Subcutaneous adipose tissue (tissue), 4 donors: ENCODE data around the gene OR51B2. TPM values are rescaled to one million over a fixed set of nuclear protein-coding genes. Genes with fewer than 3 reads are reported as not detected.

ENCODE experiments used
- total RNA-seq, 4 donors: library from RNA; depleted of rRNA; stranded (reverse); fragments of >200 nt; gene quantifications; one replicate each; pipeline ENCODE4 v1.1.0, GENCODE V29; 2016
- TF ChIP-seq, protein P1 (sequence below): fragments of 450-650 bp; IDR thresholded peaks from one replicate; pipeline ENCODE4 v1.5.1; 2016; ENCODE audit warnings: low read depth, mild to moderate bottlenecking, control low read depth, antibody characterized with exemption, moderate library complexity

Gene OR51B2, protein sequence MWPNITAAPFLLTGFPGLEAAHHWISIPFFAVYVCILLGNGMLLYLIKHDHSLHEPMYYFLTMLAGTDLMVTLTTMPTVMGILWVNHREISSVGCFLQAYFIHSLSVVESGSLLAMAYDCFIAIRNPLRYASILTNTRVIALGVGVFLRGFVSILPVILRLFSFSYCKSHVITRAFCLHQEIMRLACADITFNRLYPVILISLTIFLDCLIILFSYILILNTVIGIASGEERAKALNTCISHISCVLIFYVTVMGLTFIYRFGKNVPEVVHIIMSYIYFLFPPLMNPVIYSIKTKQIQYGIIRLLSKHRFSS
- total RNA-seq: not detected

DNA sequence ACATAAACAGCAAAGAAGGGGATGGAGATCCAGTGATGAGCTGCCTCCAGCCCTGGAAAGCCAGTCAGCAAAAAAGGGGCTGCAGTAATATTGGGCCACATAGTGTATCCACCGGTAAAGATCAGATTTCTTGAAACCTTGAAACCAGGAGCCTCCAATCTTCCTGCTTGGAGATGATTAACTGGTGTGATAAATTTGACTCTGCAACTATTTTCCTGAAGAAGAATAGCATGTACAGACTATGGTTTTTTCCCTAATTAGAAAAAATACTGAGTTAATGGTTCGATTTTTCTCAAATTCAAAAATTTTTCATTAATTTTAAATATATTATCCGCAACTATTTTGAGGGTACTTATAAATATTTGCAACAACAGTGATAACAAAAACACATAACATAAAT is at the start of gene OR51B2:
Gene OR51B2, minus strand, starts transcription at position 101 of the 400 bp plus-strand sequence. Its CDS starts 0 bp downstream, at position 101.
- TF ChIP-seq, protein P1, sequence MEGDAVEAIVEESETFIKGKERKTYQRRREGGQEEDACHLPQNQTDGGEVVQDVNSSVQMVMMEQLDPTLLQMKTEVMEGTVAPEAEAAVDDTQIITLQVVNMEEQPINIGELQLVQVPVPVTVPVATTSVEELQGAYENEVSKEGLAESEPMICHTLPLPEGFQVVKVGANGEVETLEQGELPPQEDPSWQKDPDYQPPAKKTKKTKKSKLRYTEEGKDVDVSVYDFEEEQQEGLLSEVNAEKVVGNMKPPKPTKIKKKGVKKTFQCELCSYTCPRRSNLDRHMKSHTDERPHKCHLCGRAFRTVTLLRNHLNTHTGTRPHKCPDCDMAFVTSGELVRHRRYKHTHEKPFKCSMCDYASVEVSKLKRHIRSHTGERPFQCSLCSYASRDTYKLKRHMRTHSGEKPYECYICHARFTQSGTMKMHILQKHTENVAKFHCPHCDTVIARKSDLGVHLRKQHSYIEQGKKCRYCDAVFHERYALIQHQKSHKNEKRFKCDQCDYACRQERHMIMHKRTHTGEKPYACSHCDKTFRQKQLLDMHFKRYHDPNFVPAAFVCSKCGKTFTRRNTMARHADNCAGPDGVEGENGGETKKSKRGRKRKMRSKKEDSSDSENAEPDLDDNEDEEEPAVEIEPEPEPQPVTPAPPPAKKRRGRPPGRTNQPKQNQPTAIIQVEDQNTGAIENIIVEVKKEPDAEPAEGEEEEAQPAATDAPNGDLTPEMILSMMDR: no peak

DNA sequence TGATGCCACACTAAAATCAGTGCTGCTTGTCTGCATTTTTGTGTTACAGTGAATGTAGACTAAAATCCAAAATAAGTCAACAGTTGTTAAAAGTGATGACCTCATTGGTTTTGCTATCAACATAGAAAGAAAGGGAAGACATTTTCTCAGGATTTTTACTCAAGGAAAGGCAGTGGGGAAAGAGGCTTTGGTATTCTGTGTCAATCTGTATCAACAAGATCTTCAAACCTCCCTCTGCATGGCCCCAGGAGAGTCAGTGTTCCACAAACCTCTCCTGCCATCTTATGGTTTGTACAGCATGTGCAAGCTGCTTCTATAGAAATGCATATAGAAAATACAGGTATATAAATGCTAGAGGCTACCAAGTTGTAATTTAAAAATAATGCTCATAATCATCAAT is 45.7 kb upstream of the OR51B2 start:
- TF ChIP-seq, protein P1: no peak

DNA sequence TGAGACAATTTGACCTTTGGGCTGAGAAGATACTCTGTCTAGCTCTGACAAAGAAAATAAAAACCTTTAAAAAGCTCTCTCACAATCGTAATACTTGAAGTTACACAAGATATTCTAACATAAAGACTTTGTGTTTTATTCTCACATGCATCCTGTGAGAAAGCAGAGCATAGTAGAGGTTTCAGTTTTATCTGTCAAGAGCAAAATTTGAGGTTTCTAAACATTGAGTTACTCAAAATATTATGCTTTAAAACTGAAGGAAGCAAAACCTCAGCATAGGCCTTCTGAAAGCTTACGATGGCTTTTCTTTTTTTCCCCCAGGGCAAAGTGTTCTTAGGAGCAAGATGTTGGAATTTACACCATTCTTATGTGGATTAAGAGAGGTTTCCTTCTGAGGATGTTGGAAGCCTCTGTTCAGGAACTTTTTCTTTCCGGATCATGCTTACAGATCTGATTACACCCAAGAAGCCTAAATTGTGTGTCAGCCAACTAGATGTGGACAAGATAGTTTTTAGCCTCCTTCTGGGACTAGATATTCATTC is 44.5 kb upstream of the OR51B2 start:
- TF ChIP-seq, protein P1: no peak

DNA sequence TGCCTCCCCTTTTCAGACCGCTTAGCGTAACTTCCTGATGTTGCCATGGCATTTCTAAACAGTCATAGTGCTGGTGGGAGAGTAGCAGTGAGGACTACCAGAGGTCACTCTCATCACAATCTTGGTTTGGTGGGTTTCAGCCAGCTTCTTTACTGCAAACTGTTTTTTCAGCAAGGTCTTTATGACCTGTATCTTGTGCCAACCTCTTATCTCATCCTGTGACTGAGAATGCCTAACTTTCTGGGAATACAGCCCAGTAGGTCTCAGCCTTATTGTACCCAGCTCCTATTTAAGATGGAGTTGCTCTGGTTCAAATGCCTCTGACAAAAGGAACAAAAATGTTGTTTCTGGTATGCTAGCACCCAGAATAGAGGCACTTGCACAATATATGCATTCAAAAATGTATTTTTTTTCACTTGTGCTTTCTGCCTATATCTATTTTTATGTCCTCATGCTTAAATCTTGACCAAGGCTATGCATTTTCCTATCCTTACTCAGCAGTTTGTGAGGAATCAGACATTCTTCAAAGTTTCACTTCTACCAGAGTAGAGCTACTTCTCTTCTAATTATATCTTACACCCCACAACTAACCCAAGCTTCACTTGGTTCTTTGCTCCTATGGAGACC is 43.5 kb upstream of the OR51B2 start:
- TF ChIP-seq, protein P1: no peak

DNA sequence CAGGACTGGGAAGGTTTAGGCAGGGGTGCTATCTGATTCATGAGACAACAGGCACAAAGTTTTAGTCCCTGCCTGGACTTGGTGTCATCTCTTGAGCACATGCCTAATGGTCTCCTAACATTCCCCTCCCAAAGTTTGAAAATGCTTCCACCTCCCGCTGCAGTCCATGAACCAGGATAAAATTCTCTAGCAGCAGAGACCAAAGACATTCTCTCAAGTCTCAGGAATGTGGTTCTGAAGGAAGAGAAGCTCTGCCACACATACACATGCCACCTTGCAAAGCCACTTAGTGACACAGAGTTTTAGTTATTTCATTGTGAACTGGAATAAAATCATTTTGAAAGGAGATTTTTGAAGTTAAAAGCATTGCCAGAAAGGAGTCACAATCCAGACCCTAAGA is 42.8 kb upstream of the OR51B2 start:
- TF ChIP-seq, protein P1: no peak

DNA sequence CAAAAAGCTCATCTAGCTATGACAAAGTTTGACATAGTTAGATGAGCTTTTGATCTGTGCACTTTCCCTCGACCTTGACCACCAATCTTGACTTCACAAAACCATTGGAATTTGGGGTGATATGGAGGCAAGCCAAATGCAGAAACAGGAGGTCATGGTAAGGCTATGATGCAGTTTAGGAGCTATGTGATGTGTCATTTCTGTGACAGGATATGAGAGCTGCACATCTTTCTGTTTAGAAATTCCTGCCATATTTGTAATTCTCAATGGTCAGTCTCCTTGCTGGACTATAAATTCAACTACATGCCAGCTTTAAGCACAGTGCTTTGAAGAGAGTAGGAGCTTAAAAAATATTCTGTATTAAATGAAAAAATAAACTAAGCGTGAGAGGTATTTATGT is 40.1 kb upstream of the OR51B2 start:
- TF ChIP-seq, protein P1: no peak

DNA sequence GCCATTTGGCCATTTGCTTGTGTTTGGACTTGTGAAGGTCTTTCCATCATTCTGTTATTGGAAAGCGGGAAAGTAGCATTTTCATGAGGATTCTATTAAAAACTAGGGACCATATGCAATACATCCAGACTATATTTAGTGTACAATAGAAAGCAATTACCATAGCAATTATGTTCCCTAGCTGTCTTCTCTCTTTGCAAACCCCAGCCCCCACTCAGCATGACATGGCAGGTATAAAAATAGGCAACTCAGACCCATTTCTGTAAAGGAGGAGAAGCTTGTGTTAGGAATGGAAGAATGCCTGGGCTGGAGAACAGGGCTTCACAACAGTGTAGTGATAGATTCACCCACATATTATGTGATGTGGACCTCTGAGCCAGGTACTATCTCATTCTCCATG is 39.6 kb upstream of the OR51B2 start:
- TF ChIP-seq, protein P1: no peak
